Liver (tissue), 9 donors: ENCODE measurements around the gene CPOX. TPM values are rescaled to one million over a fixed set of nuclear protein-coding genes. Genes with fewer than 3 reads are reported as not detected.

ENCODE experiments used
- DNase-seq: peaks from one replicate; pipeline ENCODE4 v3.0.0-alpha.2; 2017; ENCODE audit warnings: low spot score
- H3K27ac ChIP-seq, 2 donors: one replicate each; pipeline ENCODE4 v1.7.0; 2013; ENCODE audit warnings: inconsistent platforms in 2 of 2, low read length in 2 of 2, control low read depth in 1 of 2, low read depth in 1 of 2, mild to moderate bottlenecking in 1 of 2
- H3K27me3 ChIP-seq, 4 donors: one replicate each; pipeline versions ENCODE4 v1.6.1 to v1.7.0; 2013; ENCODE audit warnings: low read length in 3 of 4, inconsistent platforms in 1 of 4, mild to moderate bottlenecking in 1 of 4, moderate library complexity in 1 of 4; ENCODE audit not compliant: control insufficient read depth in 4 of 4, insufficient read depth in 4 of 4
- H3K36me3 ChIP-seq, 4 donors: one replicate each; pipeline versions ENCODE4 v1.6.1 to v1.7.0; 2013; ENCODE audit warnings: low read length in 3 of 4, mild to moderate bottlenecking in 3 of 4, low read depth in 1 of 4, moderate library complexity in 1 of 4; ENCODE audit not compliant: control insufficient read depth in 4 of 4, insufficient read depth in 3 of 4
- H3K4me1 ChIP-seq, 4 donors: one replicate each; pipeline versions ENCODE4 v1.6.1 to v1.7.0; 2013; ENCODE audit warnings: low read length in 3 of 4, mild to moderate bottlenecking in 3 of 4, moderate library complexity in 1 of 4; ENCODE audit not compliant: control insufficient read depth in 4 of 4, insufficient read depth in 4 of 4
- H3K4me3 ChIP-seq, 3 donors: one replicate each; pipeline versions ENCODE4 v1.6.1 to v1.7.0; 2013; ENCODE audit warnings: low read length in 3 of 3, control low read depth in 1 of 3, low read depth in 1 of 3, mild to moderate bottlenecking in 1 of 3
- H3K9ac ChIP-seq, 2 donors: one replicate each; pipeline ENCODE4 v1.7.0; 2013; ENCODE audit warnings: low read length in 2 of 2, mild to moderate bottlenecking in 2 of 2, moderate library complexity in 2 of 2, control low read depth in 1 of 2, low read depth in 1 of 2
- H3K9me3 ChIP-seq, 4 donors: one replicate each; pipeline versions ENCODE4 v1.6.1 to v1.7.0; 2013; ENCODE audit warnings: low read length in 3 of 4; ENCODE audit not compliant: control insufficient read depth in 4 of 4
- FOXA1 ChIP-seq: IDR thresholded peaks from 2 replicates; pipeline ENCODE4 v1.6.1; 2016; ENCODE audit warnings: antibody characterized with exemption
- FOXA2 ChIP-seq: IDR thresholded peaks from 2 replicates; pipeline ENCODE4 v1.6.1; 2016; ENCODE audit warnings: antibody characterized with exemption
- GABPA ChIP-seq, 2 donors: IDR thresholded peaks in 1 of 2; conservative IDR thresholded peaks in 1 of 2; 2 replicates each; pipeline ENCODE4 v1.6.1; 2016; ENCODE audit warnings: antibody characterized with exemption in 2 of 2, mild to moderate bottlenecking in 1 of 2, moderate library complexity in 1 of 2
- HNF4G ChIP-seq: IDR thresholded peaks from 2 replicates; pipeline ENCODE4 v1.6.1; 2016; ENCODE audit warnings: antibody characterized with exemption
- JUND ChIP-seq, 2 donors: IDR thresholded peaks; 2 replicates each; pipeline ENCODE4 v1.6.1; 2016; ENCODE audit warnings: antibody characterized with exemption in 2 of 2
- NR2F2 ChIP-seq: IDR thresholded peaks from 2 replicates; pipeline ENCODE4 v1.6.1; 2016; ENCODE audit warnings: antibody characterized with exemption
- RAD21 ChIP-seq, 2 donors: IDR thresholded peaks; 2 replicates each; pipeline ENCODE4 v1.6.1; 2016; ENCODE audit warnings: antibody characterized with exemption in 2 of 2, mild to moderate bottlenecking in 2 of 2
- RXRA ChIP-seq, 2 donors: IDR thresholded peaks; 2 replicates each; pipeline ENCODE4 v1.6.1; 2017 to 2018; ENCODE audit warnings: antibody characterized with exemption in 2 of 2, mild to moderate bottlenecking in 1 of 2
- SP1 ChIP-seq: IDR thresholded peaks from 2 replicates; pipeline ENCODE4 v1.6.1; 2018; ENCODE audit warnings: antibody characterized with exemption, mild to moderate bottlenecking
- TAF1 ChIP-seq: conservative IDR thresholded peaks from 2 replicates; pipeline ENCODE4 v1.6.1; 2016; ENCODE audit warnings: antibody characterized with exemption, mild to moderate bottlenecking
- WGBS: extraction: QIAGEN DNeasy Blood & Tissue Kit; methylation state at CpG from one replicate; pipeline ENCODE4 v1.1.7; 2013; 5-methylcytosine and 5-hydroxymethylcytosine counted together
- polyA plus RNA-seq, 2 donors: library from polyadenylated mRNA; stranded (reverse) in 1 of 2; unstranded in 1 of 2; fragments of 200-250 nt in 1 of 2; fragments of >200 nt in 1 of 2; fragmentation: Nextera tagmentation in 1 of 2; extraction: Ambion mirVana in 1 of 2; gene quantifications; one replicate each; pipeline versions ENCODE4 v1.2.1 to v1.2.3, GENCODE V29; 2013 to 2015
- total RNA-seq, 2 donors: library from RNA; depleted of rRNA; stranded (reverse); fragments of >200 nt; gene quantifications; one replicate each; pipeline ENCODE4 v1.2.3, GENCODE V29; 2014
- TF ChIP-seq, protein P1 (sequence below): IDR thresholded peaks from 2 replicates; pipeline ENCODE4 v1.6.1; 2016; ENCODE audit warnings: antibody characterized with exemption, mild to moderate bottlenecking
- TF ChIP-seq, protein P2 (sequence below): fragments of 150-350 bp; IDR thresholded peaks from 2 replicates; pipeline ENCODE4 v1.5.1; 2017; ENCODE audit warnings: improper control_type of control experiment, low read depth, low read length; ENCODE audit not compliant: missing input control
- TF ChIP-seq, protein P3 (sequence below): IDR thresholded peaks from 2 replicates; pipeline ENCODE4 v1.6.1; 2016; ENCODE audit warnings: antibody characterized with exemption
- TF ChIP-seq, protein P4 (sequence below): IDR thresholded peaks from 2 replicates; pipeline ENCODE4 v1.6.1; 2016; ENCODE audit warnings: antibody characterized with exemption
- donor health status: healthy.
- donor health status: healthy.
- donor health status: healthy.
- donor health status: healthy.
- donor health status: healthy.

Gene CPOX
- total and polyA plus RNA-seq, 4 donors: 8.8 to 280 (median 16.3) TPM

GRCh38 chr3:98577178-98577895 is 16.1 kb downstream of the CPOX start:
- no peaks in the 10 kb centered on the region for H3K9me3 ChIP-seq
- no peak overlapping the region for H3K9ac ChIP-seq
- H3K27me3 ChIP-seq: no peaks in the 10 kb centered on the region
- H3K4me1 ChIP-seq: peaks cover 3 to 24% (median 14%) of the 10 kb centered on the region in 4 donors
- no peak for TF ChIP-seq RXRA (IDR thresholded peaks at IDR 0.05)
- no peak for TF ChIP-seq GABPA (IDR thresholded peaks at IDR 0.05 in 1 of 2, conservative IDR thresholded peaks at IDR 0.05 in 1 of 2)
- TF ChIP-seq, protein P1, sequence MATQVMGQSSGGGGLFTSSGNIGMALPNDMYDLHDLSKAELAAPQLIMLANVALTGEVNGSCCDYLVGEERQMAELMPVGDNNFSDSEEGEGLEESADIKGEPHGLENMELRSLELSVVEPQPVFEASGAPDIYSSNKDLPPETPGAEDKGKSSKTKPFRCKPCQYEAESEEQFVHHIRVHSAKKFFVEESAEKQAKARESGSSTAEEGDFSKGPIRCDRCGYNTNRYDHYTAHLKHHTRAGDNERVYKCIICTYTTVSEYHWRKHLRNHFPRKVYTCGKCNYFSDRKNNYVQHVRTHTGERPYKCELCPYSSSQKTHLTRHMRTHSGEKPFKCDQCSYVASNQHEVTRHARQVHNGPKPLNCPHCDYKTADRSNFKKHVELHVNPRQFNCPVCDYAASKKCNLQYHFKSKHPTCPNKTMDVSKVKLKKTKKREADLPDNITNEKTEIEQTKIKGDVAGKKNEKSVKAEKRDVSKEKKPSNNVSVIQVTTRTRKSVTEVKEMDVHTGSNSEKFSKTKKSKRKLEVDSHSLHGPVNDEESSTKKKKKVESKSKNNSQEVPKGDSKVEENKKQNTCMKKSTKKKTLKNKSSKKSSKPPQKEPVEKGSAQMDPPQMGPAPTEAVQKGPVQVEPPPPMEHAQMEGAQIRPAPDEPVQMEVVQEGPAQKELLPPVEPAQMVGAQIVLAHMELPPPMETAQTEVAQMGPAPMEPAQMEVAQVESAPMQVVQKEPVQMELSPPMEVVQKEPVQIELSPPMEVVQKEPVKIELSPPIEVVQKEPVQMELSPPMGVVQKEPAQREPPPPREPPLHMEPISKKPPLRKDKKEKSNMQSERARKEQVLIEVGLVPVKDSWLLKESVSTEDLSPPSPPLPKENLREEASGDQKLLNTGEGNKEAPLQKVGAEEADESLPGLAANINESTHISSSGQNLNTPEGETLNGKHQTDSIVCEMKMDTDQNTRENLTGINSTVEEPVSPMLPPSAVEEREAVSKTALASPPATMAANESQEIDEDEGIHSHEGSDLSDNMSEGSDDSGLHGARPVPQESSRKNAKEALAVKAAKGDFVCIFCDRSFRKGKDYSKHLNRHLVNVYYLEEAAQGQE: no peak
- no peak for TF ChIP-seq SP1
- TF ChIP-seq, protein P2, sequence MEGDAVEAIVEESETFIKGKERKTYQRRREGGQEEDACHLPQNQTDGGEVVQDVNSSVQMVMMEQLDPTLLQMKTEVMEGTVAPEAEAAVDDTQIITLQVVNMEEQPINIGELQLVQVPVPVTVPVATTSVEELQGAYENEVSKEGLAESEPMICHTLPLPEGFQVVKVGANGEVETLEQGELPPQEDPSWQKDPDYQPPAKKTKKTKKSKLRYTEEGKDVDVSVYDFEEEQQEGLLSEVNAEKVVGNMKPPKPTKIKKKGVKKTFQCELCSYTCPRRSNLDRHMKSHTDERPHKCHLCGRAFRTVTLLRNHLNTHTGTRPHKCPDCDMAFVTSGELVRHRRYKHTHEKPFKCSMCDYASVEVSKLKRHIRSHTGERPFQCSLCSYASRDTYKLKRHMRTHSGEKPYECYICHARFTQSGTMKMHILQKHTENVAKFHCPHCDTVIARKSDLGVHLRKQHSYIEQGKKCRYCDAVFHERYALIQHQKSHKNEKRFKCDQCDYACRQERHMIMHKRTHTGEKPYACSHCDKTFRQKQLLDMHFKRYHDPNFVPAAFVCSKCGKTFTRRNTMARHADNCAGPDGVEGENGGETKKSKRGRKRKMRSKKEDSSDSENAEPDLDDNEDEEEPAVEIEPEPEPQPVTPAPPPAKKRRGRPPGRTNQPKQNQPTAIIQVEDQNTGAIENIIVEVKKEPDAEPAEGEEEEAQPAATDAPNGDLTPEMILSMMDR: no peak
- no peak for TF ChIP-seq JUND (IDR thresholded peaks at IDR 0.05)
- TF ChIP-seq NR2F2: no peak
- TF ChIP-seq, protein P3, sequence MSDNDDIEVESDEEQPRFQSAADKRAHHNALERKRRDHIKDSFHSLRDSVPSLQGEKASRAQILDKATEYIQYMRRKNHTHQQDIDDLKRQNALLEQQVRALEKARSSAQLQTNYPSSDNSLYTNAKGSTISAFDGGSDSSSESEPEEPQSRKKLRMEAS: no peak
- TF ChIP-seq, protein P4, sequence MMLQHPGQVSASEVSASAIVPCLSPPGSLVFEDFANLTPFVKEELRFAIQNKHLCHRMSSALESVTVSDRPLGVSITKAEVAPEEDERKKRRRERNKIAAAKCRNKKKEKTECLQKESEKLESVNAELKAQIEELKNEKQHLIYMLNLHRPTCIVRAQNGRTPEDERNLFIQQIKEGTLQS: no peak
- no peak for TF ChIP-seq TAF1
- peaks cover 0 to 30% (median 16%) of the 10 kb centered on the region in 4 donors for H3K36me3 ChIP-seq
- H3K4me3 ChIP-seq: no peak overlapping the region
- no peak overlapping the region for H3K27ac ChIP-seq
- 91% methylated on average over 4 of the region's 4 CpGs for WGBS
- DNase-seq: no peak

DNA sequence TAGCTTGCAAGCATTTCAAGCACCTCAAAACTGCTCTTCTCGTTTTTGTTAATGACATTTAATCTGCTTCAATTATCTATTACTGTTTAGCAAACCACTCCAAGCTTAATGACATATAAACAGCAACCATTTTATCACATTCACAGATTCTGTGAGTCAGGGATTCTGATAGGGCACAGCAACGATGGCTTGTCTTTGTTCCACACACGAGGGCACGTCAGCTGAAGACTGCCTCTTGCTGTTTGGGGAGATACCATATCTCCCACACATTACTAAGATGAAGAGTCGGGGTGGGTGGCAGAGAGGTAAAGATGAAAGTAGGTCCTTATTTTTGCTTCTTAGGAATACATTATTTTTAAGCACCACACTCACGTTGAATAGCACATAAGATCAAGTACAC is 19.3 kb downstream of the CPOX start:
- DNase-seq: no peak
- Histone ChIP-seq H3K27me3 (no peaks in the 10 kb centered on the region), H3K9me3 (no peaks in the 10 kb centered on the region), H3K36me3 (peaks cover 0 to 18% (median 13%) of the 10 kb centered on the region in 4 donors), H3K4me3 (no peak overlapping the region), H3K27ac (no peak overlapping the region), H3K4me1 (peaks cover 0 to 12% (median 5%) of the 10 kb centered on the region in 4 donors), H3K9ac (no peak overlapping the region)
- TF ChIP-seq, protein P3: no peak
- TF ChIP-seq TAF1 (no peak), HNF4G (no peak), RAD21 (IDR thresholded peaks at IDR 0.05) (no peak), FOXA1 (no peak), FOXA2 (no peak), RXRA (IDR thresholded peaks at IDR 0.05) (no peak), SP1 (no peak)
- WGBS: 84% methylated on average over 6 of the region's 6 CpGs
